Measurements from ENCODE around the gene SRBD1. TPM values are rescaled to one million over a fixed set of nuclear protein-coding genes. Genes with fewer than 3 reads are reported as not detected.

Gene SRBD1
- total and polyA plus RNA-seq, 7 experiments from 2014 or later: 14.0 to 28.1 (median 19.6) TPM

- ATAC-seq (no peak), DNase-seq (no peak)
- Mint-ChIP-seq H3K27me3 (peaks cover 0 to 5% (median 0%) of the 10 kb centered on the region in 5 donors), H3K27ac (no peak overlapping the region), H3K4me1 (peaks cover 0 to 1% (median 0%) of the 10 kb centered on the region in 7 donors), H3K9me3 (no peaks in the 10 kb centered on the region), H3K36me3 (no peaks in the 10 kb centered on the region), H3K4me3 (no peak overlapping the region)
- Histone ChIP-seq H3K9me3 (ENCODE audit: control insufficient read depth in 2 of 3, low read length in 3 of 3) (no peaks in the 10 kb centered on the region), H3K27me3 (ENCODE audit: control insufficient read depth in 2 of 2, insufficient read depth in 2 of 2, low read length in 2 of 2) (no peaks in the 10 kb centered on the region), H3K4me1 (ENCODE audit: control insufficient read depth in 2 of 2, insufficient read depth in 2 of 2, low read length in 2 of 2) (no peaks in the 10 kb centered on the region), H3K36me3 (ENCODE audit: control insufficient read depth in 2 of 3, insufficient read depth in 3 of 3, low read length in 3 of 3) (no peaks in the 10 kb centered on the region), H3K27ac (ENCODE audit: low read depth, low read length) (no peak overlapping the region), H3K4me3 (ENCODE audit: low read length) (no peak overlapping the region)
- ChIA-PET POLR2A (no interaction called here), CTCF (interaction anchor here (0.6 kb wide), 1 partner anchor 81 kb away, joined by 4 read pairs; no protein-coding TSS in a partner anchor)
- intact Hi-C loops (cut with micrococcal nuclease): no loop called here
These were observed 256.3 kb downstream of the SRBD1 start for GRCh38 chr2:45354776-45355175.

GRCh38 chr2:45353879-45354278 is 257.2 kb downstream of the SRBD1 start:
- Histone ChIP-seq H3K27ac (ENCODE audit: low read depth, low read length) (no peak overlapping the region), H3K4me1 (ENCODE audit: control insufficient read depth in 2 of 2, insufficient read depth in 2 of 2, low read length in 2 of 2) (no peaks in the 10 kb centered on the region), H3K36me3 (ENCODE audit: control insufficient read depth in 2 of 3, insufficient read depth in 3 of 3, low read length in 3 of 3) (no peaks in the 10 kb centered on the region), H3K27me3 (ENCODE audit: control insufficient read depth in 2 of 2, insufficient read depth in 2 of 2, low read length in 2 of 2) (no peaks in the 10 kb centered on the region), H3K4me3 (ENCODE audit: low read length) (no peak overlapping the region), H3K9me3 (ENCODE audit: control insufficient read depth in 2 of 3, low read length in 3 of 3) (no peaks in the 10 kb centered on the region)
- intact Hi-C loops (cut with micrococcal nuclease): no loop called here
- ChIA-PET POLR2A (no interaction called here), CTCF (no interaction called here)
- Mint-ChIP-seq H3K9me3 (no peaks in the 10 kb centered on the region), H3K27ac (no peak overlapping the region), H3K4me3 (no peak overlapping the region), H3K27me3 (peaks cover 0 to 5% (median 0%) of the 10 kb centered on the region in 5 donors), H3K36me3 (no peaks in the 10 kb centered on the region), H3K4me1 (peaks cover 0 to 1% (median 0%) of the 10 kb centered on the region in 7 donors)
- ATAC-seq (no peak), DNase-seq (no peak)

- intact Hi-C loops (cut with micrococcal nuclease): no loop called here
These were observed 258.6 kb downstream of the SRBD1 start for GRCh38 chr2:45352506-45352905.

GRCh38 chr2:45345331-45346234 is 265.5 kb downstream of the SRBD1 start:
- H3K27me3 ChIP-seq (ENCODE audit: control insufficient read depth in 2 of 2, insufficient read depth in 2 of 2, low read length in 2 of 2): no peaks in the 10 kb centered on the region
- Mint-ChIP-seq H3K36me3 (peaks cover 0 to 3% (median 0%) of the 10 kb centered on the region in 5 donors), H3K4me3 (no peak overlapping the region), H3K27ac (no peak overlapping the region), H3K27me3 (peaks cover 4 to 24% (median 7%) of the 10 kb centered on the region in 5 donors), H3K4me1 (no peaks in the 10 kb centered on the region), H3K9me3 (peaks cover 0 to 3% (median 0%) of the 10 kb centered on the region in 11 donors)
- ChIA-PET CTCF (no interaction called here), POLR2A (no interaction called here)
- intact Hi-C loops (cut with micrococcal nuclease): no loop called here
- no peak overlapping the region for H3K27ac ChIP-seq (ENCODE audit: low read depth, low read length)
- H3K4me3 ChIP-seq (ENCODE audit: low read length): no peak overlapping the region
- ATAC-seq: no peak
- DNase-seq: no peak
- no peaks in the 10 kb centered on the region for H3K4me1 ChIP-seq (ENCODE audit: control insufficient read depth in 2 of 2, insufficient read depth in 2 of 2, low read length in 2 of 2)
- no peaks in the 10 kb centered on the region for H3K9me3 ChIP-seq (ENCODE audit: control insufficient read depth in 2 of 3, low read length in 3 of 3)
- no peaks in the 10 kb centered on the region for H3K36me3 ChIP-seq (ENCODE audit: control insufficient read depth in 2 of 3, insufficient read depth in 3 of 3, low read length in 3 of 3)

More at GRCh38 chr2:45352506-45352905, 258.6 kb downstream of the SRBD1 start:
- peaks cover 0 to 5% (median 0%) of the 10 kb centered on the region in 5 donors for H3K27me3 Mint-ChIP-seq
- H3K4me1 ChIP-seq (ENCODE audit: control insufficient read depth in 2 of 2, insufficient read depth in 2 of 2, low read length in 2 of 2): no peaks in the 10 kb centered on the region
- H3K4me3 Mint-ChIP-seq: no peak overlapping the region
- H3K36me3 ChIP-seq (ENCODE audit: control insufficient read depth in 2 of 3, insufficient read depth in 3 of 3, low read length in 3 of 3): no peaks in the 10 kb centered on the region
- H3K9me3 ChIP-seq (ENCODE audit: control insufficient read depth in 2 of 3, low read length in 3 of 3): no peaks in the 10 kb centered on the region
- ChIA-PET POLR2A (no interaction called here), CTCF (no interaction called here)
- no peaks in the 10 kb centered on the region for H3K27me3 ChIP-seq (ENCODE audit: control insufficient read depth in 2 of 2, insufficient read depth in 2 of 2, low read length in 2 of 2)
- H3K27ac ChIP-seq (ENCODE audit: low read depth, low read length): no peak overlapping the region
- ATAC-seq: no peak
- H3K9me3 Mint-ChIP-seq: peaks cover 0 to 3% (median 0%) of the 10 kb centered on the region in 11 donors
- no peaks in the 10 kb centered on the region for H3K36me3 Mint-ChIP-seq
- no peak for DNase-seq
- H3K4me1 Mint-ChIP-seq: peaks cover 0 to 1% (median 0%) of the 10 kb centered on the region in 7 donors
- no peak overlapping the region for H3K4me3 ChIP-seq (ENCODE audit: low read length)
- no peak overlapping the region for H3K27ac Mint-ChIP-seq

- H3K4me1 Mint-ChIP-seq: no peaks in the 10 kb centered on the region
- peaks cover 0 to 3% (median 0%) of the 10 kb centered on the region in 11 donors for H3K9me3 Mint-ChIP-seq
- Histone ChIP-seq H3K27me3 (ENCODE audit: control insufficient read depth in 2 of 2, insufficient read depth in 2 of 2, low read length in 2 of 2) (no peaks in the 10 kb centered on the region), H3K4me1 (ENCODE audit: control insufficient read depth in 2 of 2, insufficient read depth in 2 of 2, low read length in 2 of 2) (no peaks in the 10 kb centered on the region), H3K4me3 (ENCODE audit: low read length) (no peak overlapping the region), H3K27ac (ENCODE audit: low read depth, low read length) (no peak overlapping the region), H3K9me3 (ENCODE audit: control insufficient read depth in 2 of 3, low read length in 3 of 3) (no peaks in the 10 kb centered on the region), H3K36me3 (ENCODE audit: control insufficient read depth in 2 of 3, insufficient read depth in 3 of 3, low read length in 3 of 3) (no peaks in the 10 kb centered on the region)
- peaks cover 4 to 24% (median 7%) of the 10 kb centered on the region in 5 donors for H3K27me3 Mint-ChIP-seq
- DNase-seq: no peak
- H3K27ac Mint-ChIP-seq: no peak overlapping the region
- H3K4me3 Mint-ChIP-seq: no peak overlapping the region
- no peak for ATAC-seq
- H3K36me3 Mint-ChIP-seq: peaks cover 0 to 3% (median 0%) of the 10 kb centered on the region in 5 donors
- CTCF ChIA-PET: no interaction called here
- POLR2A ChIA-PET: no interaction called here
- intact Hi-C loops (cut with micrococcal nuclease): no loop called here
These were observed 266.6 kb downstream of the SRBD1 start for GRCh38 chr2:45344502-45344901.

GRCh38 chr2:45344071-45344470 is 267.0 kb downstream of the SRBD1 start:
- H3K4me3 ChIP-seq (ENCODE audit: low read length): no peak overlapping the region
- H3K27me3 ChIP-seq (ENCODE audit: control insufficient read depth in 2 of 2, insufficient read depth in 2 of 2, low read length in 2 of 2): no peaks in the 10 kb centered on the region
- Mint-ChIP-seq H3K9me3 (peaks cover 0 to 3% (median 0%) of the 10 kb centered on the region in 11 donors), H3K27ac (no peak overlapping the region), H3K36me3 (peaks cover 0 to 3% (median 0%) of the 10 kb centered on the region in 5 donors), H3K4me3 (no peak overlapping the region), H3K4me1 (no peaks in the 10 kb centered on the region), H3K27me3 (peaks cover 4 to 24% (median 7%) of the 10 kb centered on the region in 5 donors)
- intact Hi-C loops (cut with micrococcal nuclease): no loop called here
- ATAC-seq: no peak
- CTCF ChIA-PET: no interaction called here
- no peak overlapping the region for H3K27ac ChIP-seq (ENCODE audit: low read depth, low read length)
- no peaks in the 10 kb centered on the region for H3K4me1 ChIP-seq (ENCODE audit: control insufficient read depth in 2 of 2, insufficient read depth in 2 of 2, low read length in 2 of 2)
- POLR2A ChIA-PET: no interaction called here
- H3K36me3 ChIP-seq (ENCODE audit: control insufficient read depth in 2 of 3, insufficient read depth in 3 of 3, low read length in 3 of 3): no peaks in the 10 kb centered on the region
- DNase-seq: no peak
- no peaks in the 10 kb centered on the region for H3K9me3 ChIP-seq (ENCODE audit: control insufficient read depth in 2 of 3, low read length in 3 of 3)

All from naive thymus-derived CD4-positive, alpha-beta T cell (primary cell).